ENCODE data around the gene CNTNAP5.

Gene CNTNAP5

GRCh38 chr2:124558277-124558905 lies 533.3 kb downstream of the CNTNAP5 start:
- no peak for DNase-seq (ENCODE audit: low read depth in 2 of 2)

GRCh38 chr2:124559236-124559635 lies 534.1 kb downstream of the CNTNAP5 start:
- no peak for DNase-seq (ENCODE audit: low read depth in 2 of 2)

- DNase-seq (ENCODE audit: low read depth in 2 of 2), result no peak
These were observed 535.6 kb downstream of the CNTNAP5 start for GRCh38 chr2:124560592-124561112.

DNA sequence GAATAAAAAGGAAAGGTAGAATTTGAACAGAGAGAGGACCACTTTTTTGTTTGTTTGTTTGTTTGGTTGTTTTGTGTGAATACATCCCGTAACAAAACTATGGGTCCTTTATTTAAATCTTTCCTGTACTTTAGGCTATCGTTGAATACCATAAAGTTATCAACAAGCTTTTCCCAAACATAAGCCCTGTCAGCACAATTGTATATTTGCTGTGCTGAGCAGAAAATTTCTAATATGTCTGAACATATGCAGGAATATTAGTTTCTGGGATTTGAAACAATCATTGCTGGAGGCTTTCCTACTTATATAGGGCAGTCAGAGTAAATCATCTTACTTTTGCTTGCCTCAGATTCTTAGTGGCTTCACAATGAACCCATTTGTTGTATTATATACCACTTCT lies 536.4 kb downstream of the CNTNAP5 start:
- no peak for DNase-seq (ENCODE audit: low read depth in 2 of 2)

- DNase-seq (ENCODE audit: low read depth in 2 of 2), result no peak
These were observed 538.3 kb downstream of the CNTNAP5 start for GRCh38 chr2:124563426-124563825.

GRCh38 chr2:124566518-124566970 lies 541.5 kb downstream of the CNTNAP5 start:
- no peak for DNase-seq (ENCODE audit: low read depth in 2 of 2)

GRCh38 chr2:124570872-124571271 lies 545.8 kb downstream of the CNTNAP5 start:
- no peak for DNase-seq (ENCODE audit: low read depth in 2 of 2)

DNA sequence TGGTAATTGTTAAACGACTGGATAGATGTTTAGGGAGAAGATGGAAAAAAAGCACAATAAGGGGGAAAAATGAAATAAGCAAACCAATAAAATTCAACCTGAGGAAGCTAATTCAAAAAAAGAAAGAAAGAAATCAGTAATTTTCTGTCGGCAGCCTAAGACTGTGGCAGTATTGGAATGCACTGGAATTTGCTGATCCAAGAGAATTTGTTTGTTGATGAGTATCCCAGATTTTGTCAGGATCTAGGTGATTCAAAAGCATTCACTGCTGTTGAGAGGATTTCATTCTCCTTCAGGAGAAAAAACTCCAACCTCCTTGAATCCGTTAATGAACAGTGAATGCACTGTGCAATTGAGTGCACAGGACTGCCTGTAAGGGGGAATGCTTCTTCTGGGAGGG lies 546.7 kb downstream of the CNTNAP5 start:
- no peak for DNase-seq (ENCODE audit: low read depth in 2 of 2)

- DNase-seq (ENCODE audit: low read depth in 2 of 2), result no peak
These were observed 548.0 kb downstream of the CNTNAP5 start for GRCh38 chr2:124572934-124573634.

DNA sequence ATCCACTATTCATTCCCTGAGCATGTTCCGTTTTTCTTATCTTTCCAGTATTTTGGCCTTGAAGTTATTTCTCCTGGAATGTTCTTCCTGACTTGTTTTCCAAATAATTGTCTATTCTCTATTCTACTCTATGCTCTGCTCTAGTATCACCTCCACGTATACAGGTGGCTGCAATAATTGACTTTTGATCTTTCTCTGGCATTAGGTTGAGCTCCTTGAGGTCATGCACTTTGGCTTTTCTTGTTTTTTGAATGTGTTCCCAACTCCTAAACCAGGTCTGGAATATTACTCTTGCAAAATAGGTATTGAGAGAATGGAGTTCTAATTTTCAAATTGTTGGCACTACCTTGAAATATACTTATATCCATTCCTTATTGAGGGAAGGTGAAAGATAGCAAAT lies 550.4 kb downstream of the CNTNAP5 start:
- DNase-seq (ENCODE audit: low read depth in 2 of 2), result no peak

GRCh38 chr2:124580263-124580662 lies 555.2 kb downstream of the CNTNAP5 start:
- DNase-seq (ENCODE audit: low read depth in 2 of 2), result no peak

DNA sequence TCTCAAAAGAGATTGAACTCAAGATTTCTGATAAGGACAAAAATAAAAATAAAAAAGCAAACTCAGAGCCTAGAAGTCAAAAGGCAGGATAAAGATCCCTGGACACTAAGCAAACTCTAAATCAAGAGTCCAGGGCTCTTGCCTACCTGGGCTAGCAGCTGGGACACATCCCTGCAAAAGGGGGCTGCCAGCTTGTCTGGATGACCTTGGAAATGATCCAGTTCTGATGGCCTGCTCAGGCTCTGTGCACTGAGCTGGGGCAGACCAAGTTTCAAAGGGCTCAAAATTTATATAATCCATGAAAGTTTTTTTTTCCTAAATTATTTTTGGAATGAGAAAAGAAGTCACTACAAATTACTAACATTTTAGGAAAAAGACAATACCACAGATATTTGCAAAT lies 557.3 kb downstream of the CNTNAP5 start:
- no peak for DNase-seq (ENCODE audit: low read depth in 2 of 2)

- no peak for DNase-seq (ENCODE audit: low read depth in 2 of 2)
These were observed 559.5 kb downstream of the CNTNAP5 start for GRCh38 chr2:124584615-124585014.

DNA sequence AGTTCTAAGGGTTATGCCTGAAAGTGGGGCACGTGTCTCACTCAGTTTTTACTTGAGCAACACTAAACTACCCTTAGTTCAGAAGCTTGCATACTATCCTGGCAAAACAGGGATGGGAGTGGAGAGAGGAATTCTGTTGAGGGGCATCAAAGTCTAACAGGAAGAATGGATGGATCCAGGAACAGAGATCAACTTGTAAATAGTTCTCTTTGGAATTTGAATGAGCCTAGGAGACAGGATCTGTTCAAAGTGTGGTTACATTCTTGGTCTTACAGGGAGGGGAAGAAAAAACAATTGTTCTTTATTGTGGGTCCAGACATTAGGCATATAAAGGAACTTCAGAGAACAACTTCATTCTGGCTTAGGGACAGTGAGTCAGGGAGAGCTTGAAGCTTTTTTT lies 560.2 kb downstream of the CNTNAP5 start:
- no peak for DNase-seq (ENCODE audit: low read depth in 2 of 2)

- no peak for DNase-seq (ENCODE audit: low read depth in 2 of 2)
These were observed 561.1 kb downstream of the CNTNAP5 start for GRCh38 chr2:124586210-124586609.

DNA sequence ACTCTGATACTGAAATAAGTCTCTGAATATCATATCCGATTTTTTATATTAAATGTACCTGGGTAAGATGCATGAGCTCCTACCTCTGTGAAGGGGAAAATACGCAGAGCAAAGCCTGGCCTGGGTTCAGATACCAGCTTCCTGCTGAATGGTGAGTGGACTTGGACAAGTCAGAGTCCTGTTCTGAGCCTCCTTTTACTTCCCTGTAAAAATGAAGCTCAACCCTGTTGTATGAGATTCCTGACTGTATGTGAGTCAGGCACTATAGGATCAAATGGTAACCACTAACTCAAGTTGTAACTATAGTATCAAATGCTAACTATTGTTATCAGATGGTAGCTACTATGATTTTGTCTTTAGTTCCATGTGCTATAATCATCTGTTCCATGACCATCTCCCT lies 561.7 kb downstream of the CNTNAP5 start:
- no peak for DNase-seq (ENCODE audit: low read depth in 2 of 2)

DNA sequence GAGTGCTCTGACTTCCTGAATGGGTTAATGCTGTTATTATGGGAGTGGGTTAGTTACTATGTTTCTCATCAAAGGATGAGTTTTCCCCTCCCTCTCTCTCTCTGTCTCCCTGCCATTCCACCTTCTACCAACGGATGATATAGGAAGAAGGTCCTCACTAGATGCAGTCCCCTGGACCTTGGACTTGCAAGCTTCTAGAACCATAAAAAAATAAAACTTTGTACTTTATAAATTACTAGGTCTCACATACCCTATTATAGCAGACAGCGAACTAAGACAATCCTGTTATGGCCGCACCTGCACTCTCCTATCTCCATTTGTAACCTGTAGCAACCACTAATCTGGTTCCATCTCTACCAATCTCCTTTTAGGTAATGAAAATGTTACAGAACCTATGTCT lies 564.9 kb downstream of the CNTNAP5 start:
- DNase-seq (ENCODE audit: low read depth in 2 of 2), result no peak

DNA sequence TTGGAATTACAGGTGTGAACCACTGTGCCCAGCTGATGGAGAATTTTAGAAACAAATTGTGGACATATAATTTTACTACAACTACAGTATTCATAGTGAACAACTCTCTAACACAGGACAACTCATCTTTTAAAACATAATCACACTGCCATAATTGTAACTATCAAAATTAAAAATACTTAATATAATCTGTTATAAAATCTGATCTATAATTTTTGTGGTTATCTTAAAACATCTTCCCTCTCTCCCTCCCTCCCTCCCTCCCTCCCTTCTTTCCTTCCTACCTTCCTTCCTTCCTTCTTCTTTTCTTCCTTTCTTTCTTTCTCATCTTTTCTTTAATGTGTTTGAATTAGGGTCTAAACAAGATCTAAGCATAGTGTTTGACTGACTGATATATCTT lies 577.7 kb downstream of the CNTNAP5 start:
- DNase-seq (ENCODE audit: low read depth in 2 of 2), result no peak

- DNase-seq (ENCODE audit: low read depth in 2 of 2), result no peak
These were observed 579.9 kb downstream of the CNTNAP5 start for GRCh38 chr2:124604940-124605339.

DNA sequence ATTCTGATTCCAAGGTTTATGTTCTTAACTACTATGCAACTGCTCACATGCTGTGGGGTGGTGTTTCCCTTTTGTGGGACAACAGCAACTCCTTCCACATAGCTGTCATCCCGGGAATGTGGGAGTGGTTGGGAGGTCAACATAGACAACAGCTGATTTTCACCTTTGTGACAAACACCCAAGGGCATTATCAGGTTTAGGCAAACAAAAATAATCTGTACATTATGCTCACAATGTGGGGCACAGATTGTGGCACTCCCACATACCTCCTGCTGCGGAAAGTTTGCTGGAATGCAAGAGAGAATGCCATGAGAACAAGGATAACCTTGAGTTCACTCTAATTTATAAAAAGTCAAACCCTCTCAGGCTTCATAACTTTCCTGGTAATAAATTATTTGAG lies 582.6 kb downstream of the CNTNAP5 start:
- DNase-seq (ENCODE audit: low read depth in 2 of 2), result no peak

GRCh38 chr2:124609667-124610066 lies 584.6 kb downstream of the CNTNAP5 start:
- DNase-seq (ENCODE audit: low read depth in 2 of 2), result no peak

GRCh38 chr2:124610141-124610540 lies 585.1 kb downstream of the CNTNAP5 start:
- DNase-seq (ENCODE audit: low read depth in 2 of 2), result no peak

GRCh38 chr2:124610866-124611265 lies 585.8 kb downstream of the CNTNAP5 start:
- DNase-seq (ENCODE audit: low read depth in 2 of 2), result no peak

All from stimulated activated CD8-positive, alpha-beta memory T cell treated with anti-CD3 and anti-CD28 coated beads, Interleukin-15, amount 100 ng/mL, for 4 hours (primary cell).